Immature natural killer cell (primary cell): ENCODE measurements around the gene CDYL2. TPM values are rescaled to one million over a fixed set of nuclear protein-coding genes. Genes with fewer than 3 reads are reported as not detected.
"Not testable (repeated sequence)": the region's sequence is repeated elsewhere in the genome, so short reads cannot be mapped to it uniquely, and the experiment has no call there.

Experiments
- DNase-seq, 3 donors: peaks; one replicate each; pipeline ENCODE4 v3.0.0; 2022; ENCODE audit warnings: mixed read lengths in 1 of 3
- H3K27ac Mint-ChIP-seq, 6 donors: one replicate each; pipeline ENCODE4 v1.8.0; 2020; ENCODE audit warnings: mixed read lengths in 6 of 6, mild to moderate bottlenecking in 5 of 6, inconsistent platforms in 4 of 6, moderate library complexity in 3 of 6
- H3K27me3 Mint-ChIP-seq, 3 donors: one replicate each; pipeline ENCODE4 v1.8.0; 2020 to 2021; ENCODE audit warnings: low read depth in 3 of 3, mild to moderate bottlenecking in 3 of 3, mixed read lengths in 3 of 3, moderate library complexity in 3 of 3, inconsistent platforms in 1 of 3
- H3K36me3 Mint-ChIP-seq, 3 donors: one replicate each; pipeline ENCODE4 v1.8.0; 2020; ENCODE audit warnings: mixed read lengths in 3 of 3, inconsistent platforms in 2 of 3, mild to moderate bottlenecking in 2 of 3
- H3K4me1 Mint-ChIP-seq, 2 donors: one replicate each; pipeline ENCODE4 v1.8.0; 2020; ENCODE audit warnings: inconsistent platforms in 2 of 2, mild to moderate bottlenecking in 2 of 2, mixed read lengths in 2 of 2, moderate library complexity in 1 of 2
- H3K4me3 Mint-ChIP-seq, 5 donors: one replicate each; pipeline ENCODE4 v1.8.0; 2020; ENCODE audit warnings: mild to moderate bottlenecking in 5 of 5, mixed read lengths in 5 of 5, inconsistent platforms in 3 of 5, moderate library complexity in 3 of 5
- H3K9me3 Mint-ChIP-seq, 6 donors: one replicate each; pipeline ENCODE4 v1.8.0; 2020; ENCODE audit warnings: mild to moderate bottlenecking in 6 of 6, mixed read lengths in 6 of 6, inconsistent platforms in 4 of 6, moderate library complexity in 3 of 6
- polyA plus RNA-seq, 3 donors: library from polyadenylated mRNA; unstranded; fragments of 300-500 nt; fragmentation: Illumina TruSeq; gene quantifications; one replicate each; pipeline ENCODE4 v1.2.3, GENCODE V29; 2021

Gene CDYL2
- polyA plus RNA-seq, 3 donors from 2014 or later, result 0.21 TPM; not detected in 2

DNA sequence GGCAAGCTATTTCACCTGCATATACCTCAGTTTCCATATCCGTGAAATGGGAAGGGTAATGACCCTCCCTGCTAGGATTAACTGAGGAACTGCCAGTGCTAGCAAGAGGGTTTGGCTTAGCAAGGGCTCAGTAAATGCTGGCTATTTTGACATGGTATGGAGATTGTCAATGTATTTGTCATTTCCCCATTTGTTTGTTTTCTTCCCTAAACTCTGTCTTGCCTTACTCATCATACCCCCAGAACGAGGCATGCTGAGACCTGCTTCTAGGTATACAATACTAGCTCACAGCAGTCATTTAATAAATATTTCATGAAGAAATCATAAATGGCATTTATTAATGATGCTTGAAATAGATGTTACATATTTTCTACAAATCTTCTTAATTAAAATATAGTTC is 139.6 kb downstream of the CDYL2 start:
- Mint-ChIP-seq H3K4me1 (no peaks in the 10 kb centered on the region), H3K9me3 (peaks cover 0 to 5% (median 0%) of the 10 kb centered on the region in 6 donors), H3K27me3 (peaks cover 0 to 6% (median 0%) of the 10 kb centered on the region in 3 donors), H3K4me3 (no peak overlapping the region), H3K36me3 (no peaks in the 10 kb centered on the region), H3K27ac (no peak overlapping the region)
- DNase-seq, result no peak

GRCh38 chr16:80664226-80664625 is 140.2 kb downstream of the CDYL2 start:
- Mint-ChIP-seq H3K4me3 (no peak overlapping the region), H3K27me3 (peaks cover 0 to 6% (median 0%) of the 10 kb centered on the region in 3 donors), H3K9me3 (peaks cover 0 to 5% (median 0%) of the 10 kb centered on the region in 6 donors), H3K4me1 (no peaks in the 10 kb centered on the region), H3K27ac (no peak overlapping the region), H3K36me3 (no peaks in the 10 kb centered on the region)
- DNase-seq, result no peak

DNA sequence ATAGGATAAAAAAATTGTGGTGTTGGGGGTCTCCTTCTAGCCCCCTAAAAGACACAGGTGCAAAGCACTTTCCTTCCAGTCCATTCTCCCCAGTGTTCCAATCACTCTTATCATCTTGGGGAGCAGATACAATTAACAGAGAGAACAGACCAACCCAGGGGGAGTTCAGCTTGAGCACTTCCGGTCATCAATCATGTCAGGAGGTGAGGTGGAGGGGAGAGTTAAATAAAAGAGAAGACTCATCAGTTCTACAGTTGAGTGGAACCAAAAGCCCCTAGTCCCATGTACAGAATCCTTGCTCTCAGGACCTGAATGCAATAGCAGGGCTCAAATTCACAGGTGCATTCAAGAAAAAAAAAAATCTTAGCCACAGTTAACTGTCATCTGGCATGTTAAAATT is 141.3 kb downstream of the CDYL2 start:
- Mint-ChIP-seq H3K9me3 (peaks cover 0 to 6% (median 3%) of the 10 kb centered on the region in 6 donors), H3K27me3 (peaks cover 0 to 8% (median 2%) of the 10 kb centered on the region in 3 donors), H3K36me3 (peaks cover 0 to 4% (median 0%) of the 10 kb centered on the region in 3 donors), H3K4me3 (no peak overlapping the region), H3K4me1 (no peaks in the 10 kb centered on the region), H3K27ac (no peak overlapping the region)
- no peak for DNase-seq

DNA sequence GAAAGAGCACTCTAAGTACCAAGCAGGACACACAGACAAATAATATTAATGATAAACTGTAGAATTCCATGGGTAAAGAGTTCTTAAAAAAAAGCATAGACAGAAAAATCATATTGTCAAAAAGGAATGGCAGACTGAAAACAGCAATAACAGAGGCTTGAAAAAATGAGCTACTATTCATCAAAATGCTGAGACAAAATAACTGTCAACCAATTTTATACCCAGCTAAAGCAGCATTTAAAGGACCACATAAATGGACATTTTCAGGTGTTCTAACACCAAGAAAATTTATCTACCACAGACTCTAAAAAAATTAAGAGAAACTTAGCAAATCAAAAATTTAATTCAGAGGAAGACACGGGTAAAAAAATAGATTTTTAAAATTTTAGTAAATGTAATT is 144.5 kb downstream of the CDYL2 start:
- Mint-ChIP-seq H3K36me3 (peaks cover 0 to 4% (median 0%) of the 10 kb centered on the region in 3 donors), H3K9me3 (peaks cover 0 to 7% (median 3%) of the 10 kb centered on the region in 6 donors), H3K4me1 (peaks cover 0 to 10% of the 10 kb centered on the region in 2 donors), H3K27me3 (peaks cover 0 to 5% (median 2%) of the 10 kb centered on the region in 3 donors), H3K4me3 (no peak overlapping the region), H3K27ac (no peak overlapping the region)
- no peak for DNase-seq

DNA sequence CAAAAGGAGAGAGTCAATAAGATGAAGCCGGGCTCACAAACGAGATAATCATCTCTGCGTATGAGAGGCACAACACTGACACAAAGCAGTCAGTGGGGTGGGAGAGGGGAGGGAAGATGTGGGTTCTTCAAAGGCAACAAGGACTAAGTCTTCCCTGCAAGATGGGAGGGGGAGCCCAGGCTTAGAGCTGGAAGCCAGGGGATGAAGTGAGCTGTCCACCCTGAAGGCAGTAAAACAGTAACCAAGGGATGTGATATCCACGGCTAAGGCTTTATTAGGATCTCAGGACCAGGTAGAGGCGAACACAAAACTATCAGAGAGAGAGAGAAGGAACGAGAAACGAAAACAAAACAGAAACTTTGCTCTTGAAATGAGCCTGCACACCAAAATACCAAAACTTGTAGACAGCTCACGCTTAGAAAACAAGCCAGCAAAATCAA is 147.7 kb downstream of the CDYL2 start:
- peaks cover 0 to 10% of the 10 kb centered on the region in 2 donors for H3K4me1 Mint-ChIP-seq
- peaks cover 0 to 4% (median 0%) of the 10 kb centered on the region in 3 donors for H3K36me3 Mint-ChIP-seq
- DNase-seq, result peak in 1 of 3 donors; percentile 12
- peaks cover 0 to 6% (median 3%) of the 10 kb centered on the region in 6 donors for H3K9me3 Mint-ChIP-seq
- peak overlapping the region in 4 of 6 donors; percentile 4 to 96 (median 85) for H3K27ac Mint-ChIP-seq
- peak overlapping the region in 4 of 5 donors; percentile 54 to 92 (median 66) for H3K4me3 Mint-ChIP-seq
- H3K27me3 Mint-ChIP-seq, result peaks cover 0 to 4% (median 2%) of the 10 kb centered on the region in 3 donors

GRCh38 chr16:80656161-80656560 is 148.2 kb downstream of the CDYL2 start:
- Mint-ChIP-seq H3K27ac (peak overlapping the region in 2 of 6 donors; percentile 94 to 96), H3K4me1 (peaks cover 0 to 10% of the 10 kb centered on the region in 2 donors)

GRCh38 chr16:80655751-80656150 is 148.6 kb downstream of the CDYL2 start:
- H3K4me3 Mint-ChIP-seq, result peak overlapping the region in 1 of 5 donors; percentile 92
- H3K36me3 Mint-ChIP-seq, result peaks cover 0 to 4% (median 0%) of the 10 kb centered on the region in 3 donors
- DNase-seq, result no peak
- peaks cover 0 to 6% (median 2%) of the 10 kb centered on the region in 3 donors for H3K27me3 Mint-ChIP-seq
- H3K9me3 Mint-ChIP-seq, result peaks cover 0 to 6% (median 3%) of the 10 kb centered on the region in 6 donors
- H3K4me1 Mint-ChIP-seq, result peaks cover 0 to 10% of the 10 kb centered on the region in 2 donors
- H3K27ac Mint-ChIP-seq, result no peak overlapping the region

More at GRCh38 chr16:80656161-80656560, 148.2 kb downstream of the CDYL2 start:
- Mint-ChIP-seq H3K4me3 (peak overlapping the region in 1 of 5 donors; percentile 92), H3K36me3 (peaks cover 0 to 4% (median 0%) of the 10 kb centered on the region in 3 donors), H3K27me3 (peaks cover 0 to 6% (median 2%) of the 10 kb centered on the region in 3 donors), H3K9me3 (peaks cover 0 to 6% (median 3%) of the 10 kb centered on the region in 6 donors)
- no peak for DNase-seq

DNA sequence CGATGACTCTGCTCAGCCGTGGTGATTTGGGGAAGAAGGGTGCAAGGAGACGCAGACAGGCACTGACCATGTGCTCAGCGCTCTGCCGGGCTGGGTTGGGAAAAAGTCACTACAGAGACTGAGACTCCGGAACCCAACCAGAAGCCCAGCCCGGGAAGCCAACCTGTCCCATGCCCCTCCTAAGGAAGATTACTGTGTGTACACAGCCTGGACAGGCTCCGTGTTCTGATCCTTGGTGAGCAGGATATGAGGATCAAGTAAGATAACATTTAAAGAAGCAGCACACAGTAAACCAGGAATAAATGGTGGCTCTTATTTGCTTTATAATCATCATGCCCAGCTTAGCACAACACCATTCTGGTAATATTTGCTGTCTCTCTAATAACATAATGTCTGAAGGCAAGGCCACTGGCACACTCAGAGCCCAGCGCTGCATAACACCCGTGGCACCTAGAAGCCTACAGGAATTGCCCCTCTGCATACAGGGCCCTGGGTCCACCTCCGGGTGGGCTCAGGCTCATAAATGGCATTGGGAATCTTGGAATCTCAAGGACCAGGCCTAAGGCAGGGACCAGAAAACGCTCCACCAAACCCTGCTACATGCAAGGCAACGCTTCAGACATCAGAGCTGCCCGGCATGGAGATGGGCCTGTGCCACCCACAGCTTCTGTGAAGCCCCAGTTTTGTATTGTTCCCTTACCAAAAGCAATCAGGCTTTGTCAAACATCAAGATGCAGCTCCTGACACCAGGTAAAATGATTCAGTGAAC is 150.1 kb downstream of the CDYL2 start:
- H3K4me3 Mint-ChIP-seq, result no peak overlapping the region
- H3K27me3 Mint-ChIP-seq, result peaks cover 0 to 6% (median 2%) of the 10 kb centered on the region in 3 donors
- DNase-seq, result no peak
- peaks cover 0 to 10% of the 10 kb centered on the region in 2 donors for H3K4me1 Mint-ChIP-seq
- H3K36me3 Mint-ChIP-seq, result peaks cover 0 to 4% (median 0%) of the 10 kb centered on the region in 3 donors
- H3K27ac Mint-ChIP-seq, result no peak overlapping the region
- H3K9me3 Mint-ChIP-seq, result peaks cover 0 to 6% (median 2%) of the 10 kb centered on the region in 6 donors

DNA sequence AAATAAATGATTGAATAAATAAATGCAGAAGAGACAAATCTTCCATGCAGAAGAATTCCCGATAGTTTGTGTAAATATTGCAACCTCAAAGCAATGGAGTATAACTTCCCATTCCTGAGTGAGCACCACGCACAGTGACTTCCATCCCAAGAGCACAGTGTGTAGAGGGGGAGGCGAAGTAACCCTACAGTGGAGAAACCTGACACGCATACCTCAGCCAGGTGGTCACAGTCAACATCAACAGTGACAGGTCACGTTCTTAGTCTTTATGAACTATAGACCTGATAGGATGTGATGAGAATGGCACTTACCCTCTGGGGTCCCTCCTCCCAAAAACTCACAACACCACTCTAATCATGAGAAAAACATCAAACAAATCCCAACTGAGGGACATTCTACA is 152.0 kb downstream of the CDYL2 start:
- H3K36me3 Mint-ChIP-seq, result no peaks in the 10 kb centered on the region
- peaks cover 0 to 4% (median 0%) of the 10 kb centered on the region in 3 donors for H3K27me3 Mint-ChIP-seq
- H3K4me3 Mint-ChIP-seq, result no peak overlapping the region
- H3K27ac Mint-ChIP-seq, result no peak overlapping the region
- DNase-seq, result no peak
- peaks cover 0 to 10% of the 10 kb centered on the region in 2 donors for H3K4me1 Mint-ChIP-seq
- H3K9me3 Mint-ChIP-seq, result peaks cover 0 to 1% (median 0%) of the 10 kb centered on the region in 6 donors

- not testable (repeated sequence) for H3K4me3 Mint-ChIP-seq, H3K36me3 Mint-ChIP-seq, H3K27me3 Mint-ChIP-seq, DNase-seq, H3K27ac Mint-ChIP-seq, H3K4me1 Mint-ChIP-seq
- peaks cover 0 to 11% (median 3%) of the 10 kb centered on the region in 6 donors for H3K9me3 Mint-ChIP-seq
Measured at GRCh38 chr16:80650281-80650680, 154.1 kb downstream of the CDYL2 start.

- Mint-ChIP-seq H3K36me3 (peaks cover 0 to 4% (median 0%) of the 10 kb centered on the region in 3 donors), H3K9me3 (peaks cover 0 to 9% (median 3%) of the 10 kb centered on the region in 6 donors), H3K4me1 (no peaks in the 10 kb centered on the region), H3K4me3 (no peak overlapping the region), H3K27ac (no peak overlapping the region), H3K27me3 (peaks cover 0 to 3% (median 0%) of the 10 kb centered on the region in 3 donors)
- DNase-seq, result no peak
Measured at GRCh38 chr16:80640316-80640715, 164.1 kb downstream of the CDYL2 start.

GRCh38 chr16:80639636-80640035 is 164.8 kb downstream of the CDYL2 start:
- Mint-ChIP-seq H3K9me3 (peaks cover 0 to 12% (median 3%) of the 10 kb centered on the region in 6 donors), H3K4me1 (no peaks in the 10 kb centered on the region), H3K27me3 (no peaks in the 10 kb centered on the region), H3K4me3 (no peak overlapping the region), H3K27ac (no peak overlapping the region), H3K36me3 (peaks cover 0 to 4% (median 0%) of the 10 kb centered on the region in 3 donors)
- DNase-seq, result no peak

GRCh38 chr16:80637621-80638020 is 166.8 kb downstream of the CDYL2 start:
- no peak overlapping the region for H3K27ac Mint-ChIP-seq
- no peak for DNase-seq
- H3K4me3 Mint-ChIP-seq, result no peak overlapping the region
- H3K4me1 Mint-ChIP-seq, result no peaks in the 10 kb centered on the region
- H3K27me3 Mint-ChIP-seq, result no peaks in the 10 kb centered on the region
- peaks cover 0 to 5% (median 3%) of the 10 kb centered on the region in 6 donors for H3K9me3 Mint-ChIP-seq
- no peaks in the 10 kb centered on the region for H3K36me3 Mint-ChIP-seq

GRCh38 chr16:80631581-80631980 is 172.8 kb downstream of the CDYL2 start:
- H3K36me3 Mint-ChIP-seq, result no peaks in the 10 kb centered on the region
- no peaks in the 10 kb centered on the region for H3K4me1 Mint-ChIP-seq
- H3K9me3 Mint-ChIP-seq, result peaks cover 0 to 7% (median 3%) of the 10 kb centered on the region in 6 donors
- no peak for DNase-seq
- H3K4me3 Mint-ChIP-seq, result no peak overlapping the region
- H3K27me3 Mint-ChIP-seq, result peaks cover 0 to 5% (median 2%) of the 10 kb centered on the region in 3 donors
- no peak overlapping the region for H3K27ac Mint-ChIP-seq
